Inflammatory macrophage treated with lipopolysaccharide for 1 hour (primary cell): ENCODE results near the gene WNT11.

Experiments
- DNase-seq, 2 donors: peaks; one replicate each; pipeline ENCODE4 v3.0.0-alpha.2; 2020 to 2022

The WNT11 gene

DNA sequence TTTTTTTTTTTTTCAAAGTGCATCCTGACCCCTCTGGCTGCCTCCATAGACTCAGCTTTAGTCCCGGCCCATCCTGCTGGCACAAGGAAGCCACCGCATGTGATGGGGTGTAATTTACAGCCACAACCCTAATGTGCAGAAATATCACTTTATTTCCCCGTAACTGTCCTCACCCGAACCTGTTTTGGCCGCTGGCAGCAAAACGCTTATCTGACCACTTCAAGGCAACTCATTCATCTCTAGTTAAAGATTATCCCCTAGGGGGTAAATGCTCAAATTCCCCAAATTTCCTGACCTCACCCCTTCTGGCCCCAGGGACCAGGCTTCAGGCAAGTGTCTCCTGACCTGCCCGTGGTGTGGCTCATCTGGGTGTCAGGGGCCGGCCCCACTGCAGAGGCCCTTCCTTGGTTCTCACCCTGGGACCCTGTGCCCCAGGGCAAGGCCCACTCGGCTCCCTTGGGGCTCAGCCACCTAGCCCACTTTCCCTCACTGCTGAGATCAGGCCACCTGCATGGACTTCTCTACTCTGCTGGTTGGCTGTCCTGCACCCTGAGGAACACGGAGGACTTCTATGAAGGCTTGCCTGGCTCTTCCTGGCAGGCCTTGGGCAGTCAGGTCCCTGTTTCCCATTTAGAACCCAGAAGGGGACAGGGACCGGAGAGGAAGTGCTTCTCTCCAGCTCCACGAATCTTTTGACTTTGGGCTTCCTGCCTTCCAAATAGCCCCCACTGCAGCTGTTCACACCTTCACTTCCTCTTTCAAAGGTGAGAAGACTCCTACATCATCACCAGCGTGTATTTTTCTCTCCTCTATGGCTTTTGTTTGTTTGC, 53.3 kb downstream of the WNT11 start:
- no peak for DNase-seq

DNA sequence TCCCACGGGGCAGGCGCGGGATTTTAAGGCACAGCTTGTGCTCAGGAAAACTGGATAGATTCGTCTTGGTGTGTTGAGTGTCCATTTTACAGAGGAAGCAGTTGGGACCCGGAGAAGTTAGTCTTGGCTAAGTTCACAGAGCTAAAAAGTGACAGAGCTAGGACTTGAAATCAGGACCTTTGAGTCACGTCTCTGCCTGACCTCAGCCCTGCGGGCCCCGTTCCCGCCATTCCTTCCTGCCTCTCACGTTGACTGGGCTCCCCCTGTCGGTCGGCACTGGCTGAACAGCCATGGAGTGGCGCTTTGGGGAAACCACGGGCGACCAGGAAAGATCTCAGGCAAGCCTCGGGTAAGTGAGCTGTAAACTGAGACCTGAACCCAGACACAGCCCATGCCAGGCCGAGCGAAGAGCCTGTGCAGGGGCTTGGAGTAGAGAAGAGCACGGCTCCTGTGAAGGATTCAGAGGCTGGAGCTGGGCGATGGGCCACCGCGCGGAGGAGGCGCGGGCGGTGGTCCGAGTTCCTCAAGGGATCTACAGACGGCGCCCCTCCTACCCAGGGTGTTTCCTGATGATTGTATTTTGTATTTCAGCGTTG, 54.1 kb downstream of the WNT11 start:
- peak; percentile 69 to 93 for DNase-seq

DNA sequence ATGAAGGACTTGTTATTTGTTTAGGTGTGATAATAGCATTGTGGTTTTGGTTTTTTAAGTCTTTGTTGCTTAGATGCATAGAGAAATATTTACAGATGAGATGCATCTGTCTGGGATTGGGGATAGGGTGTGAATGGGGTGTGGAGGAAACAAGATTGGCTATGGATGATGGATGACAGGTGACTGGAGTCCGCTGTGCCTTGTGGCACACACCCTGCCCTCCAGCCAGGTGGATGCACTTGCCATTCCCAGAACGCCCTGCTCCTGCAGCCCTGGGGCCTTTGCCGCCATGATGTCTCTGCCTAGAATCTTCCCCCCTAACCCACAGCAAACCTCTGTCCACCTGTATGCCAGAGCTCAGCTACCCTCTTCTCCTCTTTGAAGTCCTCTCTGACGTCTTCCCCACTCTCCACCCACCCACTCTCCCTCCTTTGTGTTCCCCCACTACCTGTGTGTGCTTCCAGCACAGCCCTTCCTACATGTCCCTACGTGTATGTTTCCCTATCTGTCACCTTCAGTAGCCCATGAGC, 54.7 kb downstream of the WNT11 start:
- no peak for DNase-seq

DNA sequence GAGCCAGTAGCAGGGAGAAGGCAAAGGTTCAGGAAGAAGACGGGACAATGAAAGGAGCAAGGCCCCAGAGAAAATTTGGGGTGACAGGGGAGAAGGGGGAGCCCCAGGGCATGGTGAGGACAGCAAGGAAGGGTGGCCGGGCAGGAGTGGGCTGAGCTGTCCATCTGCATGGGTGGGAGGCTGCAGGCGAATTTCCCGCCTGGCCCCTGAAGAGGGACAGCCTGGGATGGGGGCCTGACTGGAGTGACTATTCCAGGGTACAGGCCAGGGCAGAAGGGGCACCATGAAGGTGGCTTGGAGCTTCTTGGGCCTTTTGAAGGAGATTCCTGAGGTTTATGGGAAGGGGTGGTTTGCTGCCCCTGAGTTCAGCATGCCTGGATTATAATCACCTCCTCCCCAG, 56.2 kb downstream of the WNT11 start:
- DNase-seq, result no peak

DNA sequence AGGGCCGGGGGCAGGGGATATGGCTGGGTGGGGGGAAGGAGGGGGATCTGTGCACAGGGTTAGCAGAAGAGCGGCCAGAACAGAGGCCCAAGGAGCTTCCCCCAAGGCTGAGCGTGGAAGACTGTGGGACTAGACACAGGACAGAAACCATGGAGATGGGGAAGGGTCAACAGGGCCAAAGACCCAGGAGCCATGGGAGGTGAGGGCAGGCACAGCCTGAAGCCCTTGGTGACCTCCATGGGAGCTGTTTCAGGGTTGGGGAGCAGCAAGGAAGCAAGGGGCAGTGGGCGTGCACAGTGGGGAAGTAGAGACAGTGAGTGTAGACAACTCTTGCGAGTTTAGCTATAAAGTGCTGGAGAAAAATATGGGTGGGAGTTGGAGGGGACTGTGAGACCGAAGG, 56.6 kb downstream of the WNT11 start:
- no peak for DNase-seq

DNA sequence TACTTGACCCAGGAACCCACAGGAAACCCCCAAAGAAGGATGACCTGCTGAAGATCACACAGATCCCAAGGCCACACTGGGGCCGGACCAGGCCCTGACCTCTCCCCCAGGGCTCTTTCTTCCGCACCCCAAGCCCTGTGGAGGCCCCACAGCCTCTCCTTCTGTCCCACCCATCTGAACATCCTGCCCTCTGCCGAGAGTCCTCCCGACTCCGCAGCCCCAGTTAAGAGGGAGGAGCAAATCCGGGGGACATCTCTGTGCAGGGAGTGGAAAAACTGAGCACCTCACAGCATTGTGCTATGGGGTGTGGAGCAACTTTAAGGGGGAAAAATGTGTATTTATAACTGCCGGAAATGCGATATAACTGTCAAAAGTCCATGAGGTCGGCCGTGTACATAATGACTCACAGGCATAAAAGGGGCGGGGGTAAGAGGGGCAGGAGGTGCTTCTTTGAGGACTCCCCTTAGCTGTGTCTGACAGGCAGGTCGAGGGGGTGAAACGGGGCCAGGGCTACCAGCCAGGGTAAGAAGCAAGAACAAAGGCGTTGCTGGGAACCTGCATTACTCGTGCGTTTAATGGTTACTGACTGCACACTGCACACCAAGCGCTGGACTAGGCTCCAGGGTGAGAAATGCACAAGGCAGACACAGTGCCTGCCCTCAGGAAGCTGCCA, 57.2 kb downstream of the WNT11 start:
- no peak for DNase-seq

DNA sequence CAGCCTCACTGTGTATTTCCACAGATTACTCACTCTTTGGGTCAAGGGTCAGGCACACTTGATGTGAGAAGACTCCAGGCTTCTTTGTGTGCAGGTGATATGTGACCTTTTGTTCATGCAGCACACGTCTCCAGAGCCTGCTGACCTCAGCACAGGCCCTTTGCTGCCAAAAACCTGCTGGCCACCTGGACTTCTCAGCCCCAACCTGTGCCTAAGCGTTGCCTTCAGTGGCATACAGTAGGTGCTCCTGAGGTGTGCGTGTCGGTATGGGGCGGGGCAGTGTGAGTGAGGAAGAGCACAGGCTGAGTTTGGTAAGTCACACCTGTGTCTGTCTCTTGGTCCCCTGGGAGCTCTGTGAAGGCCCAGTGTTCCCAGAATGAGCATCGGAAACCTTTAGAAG, 58.1 kb downstream of the WNT11 start:
- DNase-seq, result no peak

DNA sequence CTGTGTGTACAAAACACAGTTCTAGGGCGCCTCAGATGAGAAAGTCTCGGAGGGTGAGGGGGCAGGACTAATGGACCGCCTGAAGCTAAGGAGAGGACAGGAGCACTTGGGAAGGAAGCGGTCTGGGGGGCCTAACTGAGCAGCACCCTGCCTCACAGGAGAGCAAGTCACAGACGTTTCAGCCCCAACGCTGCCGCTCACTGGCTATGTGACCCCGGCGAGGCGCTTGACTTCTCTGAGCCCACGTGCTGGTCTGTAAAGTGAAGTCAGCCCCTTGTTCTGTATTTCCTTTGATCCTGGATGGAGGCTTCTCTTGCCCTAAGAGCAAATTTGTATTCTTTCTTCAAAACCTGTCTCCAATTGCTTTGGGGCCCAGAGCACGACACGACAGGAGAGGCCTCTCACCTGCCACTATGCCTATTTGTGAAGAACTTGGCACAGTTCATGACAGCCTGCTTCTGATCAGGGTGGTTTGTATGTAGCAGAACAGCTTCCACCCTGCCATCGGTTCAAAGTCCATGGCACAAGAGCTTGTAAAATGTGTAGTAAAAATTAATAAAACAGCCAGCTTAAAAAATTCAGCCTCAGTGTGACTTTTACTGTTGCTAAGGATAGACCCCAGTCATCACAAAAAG, 59.1 kb downstream of the WNT11 start:
- DNase-seq, result no peak

DNA sequence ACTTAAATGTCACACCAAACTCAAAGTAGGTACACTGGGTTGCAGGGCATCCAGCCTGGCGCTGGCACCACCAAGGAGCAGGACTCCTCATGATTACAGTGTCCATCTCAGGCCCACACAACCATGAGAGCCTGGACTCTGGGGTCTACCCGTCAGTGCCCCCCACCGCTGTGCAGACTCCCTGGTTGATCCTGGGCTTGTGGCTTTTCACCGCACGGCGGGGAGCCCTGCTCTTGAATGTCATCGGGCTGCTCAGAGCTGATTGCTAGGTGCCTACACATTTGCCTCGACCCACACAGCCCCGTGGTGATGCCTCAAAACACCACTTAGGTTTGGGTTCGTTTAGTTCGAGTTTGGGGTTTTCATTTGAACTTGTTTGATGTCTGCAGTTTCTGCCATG, 63.0 kb downstream of the WNT11 start:
- DNase-seq, result no peak

DNA sequence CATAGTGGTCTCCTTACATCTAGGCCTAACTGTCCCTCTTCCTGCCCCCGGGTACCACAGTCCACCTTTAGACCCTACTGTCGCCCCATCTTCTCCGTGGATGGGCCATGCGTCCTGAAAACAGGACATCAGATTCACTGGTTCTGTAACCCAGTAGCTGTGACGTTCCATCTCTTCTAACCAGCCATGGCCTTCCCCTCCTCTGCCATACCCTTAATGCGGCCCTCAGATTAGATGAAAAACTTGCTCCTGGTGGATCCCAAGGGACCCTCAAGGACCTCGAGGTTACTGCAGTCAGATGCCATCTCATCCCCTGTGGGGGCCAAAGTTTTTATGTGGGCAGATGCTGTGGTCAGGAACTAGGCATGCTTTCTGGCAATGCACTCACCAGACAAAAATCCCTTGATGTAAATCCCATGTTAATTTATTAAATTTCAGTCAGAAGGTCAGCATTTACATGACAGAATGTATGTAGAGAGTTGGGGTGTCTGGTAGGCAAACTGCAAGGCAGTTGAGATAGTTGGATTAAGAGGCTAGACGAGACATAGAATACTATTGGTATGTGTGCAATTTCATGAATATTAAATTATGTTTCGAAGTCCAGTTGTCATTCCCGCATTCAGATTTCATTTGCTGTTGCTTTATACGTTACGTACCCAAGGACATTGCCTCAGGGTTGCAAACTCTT, 64.3 kb downstream of the WNT11 start:
- DNase-seq, result no peak

DNA sequence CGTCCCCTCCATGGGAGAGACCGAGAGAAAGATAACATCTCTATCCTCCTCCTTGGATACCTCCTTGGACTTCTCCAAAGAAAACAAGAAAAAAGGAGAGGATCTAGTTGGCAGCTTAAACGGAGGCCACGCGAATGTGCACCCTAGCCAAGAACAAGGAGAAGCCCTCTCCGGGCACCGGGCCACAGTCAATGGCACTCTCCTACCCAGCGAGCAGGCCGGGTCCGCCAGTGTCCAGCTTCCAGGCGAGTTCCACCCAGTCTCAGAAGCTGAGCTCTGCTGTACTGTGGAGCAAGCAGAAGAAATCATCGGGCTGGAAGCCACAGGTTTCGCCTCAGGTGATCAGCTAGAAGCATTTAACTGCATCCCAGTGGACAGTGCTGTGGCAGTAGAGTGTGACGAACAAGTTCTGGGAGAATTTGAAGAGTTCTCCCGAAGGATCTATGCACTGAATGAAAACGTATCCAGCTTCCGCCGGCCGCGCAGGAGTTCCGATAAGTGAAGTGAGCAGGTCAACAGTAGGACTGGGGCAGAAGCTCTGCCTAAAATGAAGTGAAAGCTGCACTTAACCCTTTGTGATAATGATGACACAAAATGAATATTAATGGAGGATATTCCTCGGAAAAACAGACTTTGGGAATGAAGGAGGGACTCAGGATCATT, 65.3 kb downstream of the WNT11 start:
- no peak for DNase-seq

DNA sequence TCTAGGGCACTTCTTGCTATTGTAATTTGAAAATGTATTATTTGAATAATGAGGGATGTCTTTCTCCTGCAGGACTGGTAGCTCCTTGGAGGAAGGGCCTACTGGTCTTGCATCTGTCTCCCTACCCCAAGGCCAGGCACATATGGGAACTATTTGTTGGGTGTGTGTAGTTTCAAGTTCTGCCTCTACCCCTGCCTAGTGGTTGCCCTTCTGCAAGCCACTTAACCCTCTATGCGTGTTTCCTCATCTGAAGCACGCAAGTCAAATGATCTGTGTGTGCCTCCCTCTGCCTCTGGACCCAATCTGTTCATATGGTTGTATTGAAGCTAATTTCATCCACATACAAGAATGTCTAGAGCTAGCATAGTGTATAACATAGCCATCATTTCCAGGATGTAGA, 67.0 kb downstream of the WNT11 start:
- DNase-seq, result peak in 1 of 2 donors; percentile 21
